OCI-LY1 (cell line): ENCODE data around the gene PRDM15.

Experiments used
- H2AFZ ChIP-seq: fragments of 200-600 bp; sonication (generic), shearing (Covaris generic); 2 replicates; pipeline ENCODE4 v1.6.0; 2014; ENCODE audit warnings: antibody characterized with exemption, mild to moderate bottlenecking, low read length
- H3F3A ChIP-seq: fragments of 200-600 bp; sonication (generic), shearing (Covaris generic); 2 replicates; pipeline ENCODE4 v1.6.0; 2014; ENCODE audit warnings: mild to moderate bottlenecking, antibody characterized with exemption, low read length, moderate library complexity; ENCODE audit not compliant: insufficient read depth
- H3K27ac ChIP-seq: fragments of 200-600 bp; sonication (generic); 2 replicates; pipeline ENCODE4 v1.5.1; 2014; ENCODE audit warnings: low read length, mixed run types, mild to moderate bottlenecking, low read depth; ENCODE audit not compliant: poor library complexity, severe bottlenecking
- H3K27me3 ChIP-seq: fragments of 200-600 bp; sonication (generic); 2 replicates; pipeline ENCODE4 v1.6.0; 2014; ENCODE audit warnings: antibody characterized with exemption, mild to moderate bottlenecking, low read length, moderate library complexity; ENCODE audit not compliant: insufficient read depth
- H3K36me3 ChIP-seq: fragments of 200-600 bp; sonication (generic); 2 replicates; pipeline ENCODE4 v1.6.1; 2014; ENCODE audit warnings: mild to moderate bottlenecking, antibody characterized with exemption, low read length, moderate library complexity, mixed read lengths; ENCODE audit not compliant: insufficient read depth
- H3K4me1 ChIP-seq: fragments of 200-600 bp; sonication (generic); 2 replicates; pipeline ENCODE4 v1.5.1; 2014; ENCODE audit warnings: mild to moderate bottlenecking, low read length, moderate library complexity; ENCODE audit not compliant: insufficient read depth, severe bottlenecking
- H3K4me2 ChIP-seq: fragments of 200-600 bp; sonication (generic), shearing (Covaris generic); 2 replicates; pipeline ENCODE4 v1.6.1; 2014; ENCODE audit warnings: low read length
- H3K4me3 ChIP-seq: fragments of 200-600 bp; sonication (generic); 2 replicates; pipeline ENCODE4 v1.5.1; 2014; ENCODE audit warnings: low read length, low read depth, mild to moderate bottlenecking, mixed read lengths; ENCODE audit not compliant: poor library complexity, severe bottlenecking
- H3K79me2 ChIP-seq: fragments of 200-600 bp; shearing (Covaris generic); 2 replicates; pipeline ENCODE4 v1.6.1; 2016; ENCODE audit warnings: mixed run types, low read length, mixed read lengths; ENCODE audit not compliant: insufficient read depth
- H3K9ac ChIP-seq: fragments of 200-600 bp; sonication (generic), shearing (Covaris generic); 2 replicates; pipeline ENCODE4 v1.6.1; 2014; ENCODE audit warnings: mild to moderate bottlenecking, low read length, mixed read lengths
- H3K9me2 ChIP-seq: fragments of 200-600 bp; sonication (generic), shearing (Covaris generic); 2 replicates; pipeline ENCODE4 v1.6.1; 2014; ENCODE audit warnings: low read depth, mild to moderate bottlenecking, low read length, mixed read lengths
- H3K9me3 ChIP-seq: fragments of 200-600 bp; shearing (Covaris generic); 2 replicates; pipeline ENCODE4 v1.6.1; 2014; ENCODE audit warnings: low read length, mixed read lengths
- H4K20me1 ChIP-seq: fragments of 200-600 bp; sonication (generic), shearing (Covaris generic); 2 replicates; pipeline ENCODE4 v1.6.0; 2016; ENCODE audit warnings: mild to moderate bottlenecking, low read length; ENCODE audit not compliant: insufficient read depth
- EZH2 ChIP-seq: fragments of 200-600 bp; sonication (generic), shearing (Covaris generic); IDR thresholded peaks from 2 replicates; pipeline ENCODE4 v1.8.0; 2017; ENCODE audit warnings: borderline replicate concordance, mixed run types, mild to moderate bottlenecking, antibody characterized with exemption, low read length, moderate library complexity, mixed read lengths
- TF ChIP-seq, protein P1 (sequence below): fragments of 200-600 bp; sonication (generic), shearing (Covaris generic); IDR thresholded peaks from 2 replicates; pipeline ENCODE4 v1.5.1; 2017; ENCODE audit warnings: mild to moderate bottlenecking, antibody characterized with exemption, low read length, moderate library complexity, mixed read lengths

PRDM15 gene

DNA sequence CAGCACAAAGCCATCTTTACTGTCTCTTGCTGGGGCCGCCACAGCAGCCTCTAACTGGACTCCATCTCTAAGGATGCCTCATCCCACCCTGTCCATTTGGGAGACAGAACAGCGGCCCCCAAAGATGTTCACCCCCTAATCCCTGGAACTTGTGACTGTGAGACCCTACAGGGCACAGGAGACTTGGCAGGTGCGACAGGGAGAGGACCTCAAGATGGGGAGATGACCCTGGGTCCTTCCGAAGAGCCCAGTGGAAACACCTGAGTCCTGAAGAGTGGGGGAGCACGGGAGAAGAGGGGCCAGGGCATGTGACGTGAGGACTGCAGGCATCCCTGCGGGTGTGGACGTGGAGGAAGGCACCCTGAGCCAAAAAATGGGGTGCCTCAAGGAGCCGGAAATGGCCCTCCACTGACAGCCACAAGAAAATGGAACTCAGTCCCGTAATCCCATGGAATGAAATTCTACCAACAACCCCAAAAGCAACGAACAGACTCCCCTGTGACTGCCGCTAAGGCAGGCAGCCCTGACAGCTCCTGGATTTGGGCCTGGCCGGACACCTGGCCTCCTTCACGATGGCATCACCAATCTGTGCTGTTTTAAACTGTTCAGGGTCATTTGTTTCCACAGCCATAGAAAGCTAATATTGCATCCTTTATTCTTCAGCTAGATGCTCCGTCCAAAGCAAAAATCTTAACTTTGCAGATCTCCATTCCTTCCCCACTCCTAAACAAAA lies 40.7 kb upstream of the PRDM15 start:
- H3K27me3 ChIP-seq: no peaks in the 10 kb centered on the region
- H3K9ac ChIP-seq: no peak overlapping the region
- no peaks in the 10 kb centered on the region for H3K9me2 ChIP-seq
- H4K20me1 ChIP-seq: no peaks in the 10 kb centered on the region
- H3K4me2 ChIP-seq: no peak overlapping the region
- peaks cover 25% of the 10 kb centered on the region for H3K4me1 ChIP-seq
- H3K36me3 ChIP-seq: no peaks in the 10 kb centered on the region; the same call in 1 of the 2 replicates
- TF ChIP-seq EZH2: no peak
- TF ChIP-seq, protein P1, sequence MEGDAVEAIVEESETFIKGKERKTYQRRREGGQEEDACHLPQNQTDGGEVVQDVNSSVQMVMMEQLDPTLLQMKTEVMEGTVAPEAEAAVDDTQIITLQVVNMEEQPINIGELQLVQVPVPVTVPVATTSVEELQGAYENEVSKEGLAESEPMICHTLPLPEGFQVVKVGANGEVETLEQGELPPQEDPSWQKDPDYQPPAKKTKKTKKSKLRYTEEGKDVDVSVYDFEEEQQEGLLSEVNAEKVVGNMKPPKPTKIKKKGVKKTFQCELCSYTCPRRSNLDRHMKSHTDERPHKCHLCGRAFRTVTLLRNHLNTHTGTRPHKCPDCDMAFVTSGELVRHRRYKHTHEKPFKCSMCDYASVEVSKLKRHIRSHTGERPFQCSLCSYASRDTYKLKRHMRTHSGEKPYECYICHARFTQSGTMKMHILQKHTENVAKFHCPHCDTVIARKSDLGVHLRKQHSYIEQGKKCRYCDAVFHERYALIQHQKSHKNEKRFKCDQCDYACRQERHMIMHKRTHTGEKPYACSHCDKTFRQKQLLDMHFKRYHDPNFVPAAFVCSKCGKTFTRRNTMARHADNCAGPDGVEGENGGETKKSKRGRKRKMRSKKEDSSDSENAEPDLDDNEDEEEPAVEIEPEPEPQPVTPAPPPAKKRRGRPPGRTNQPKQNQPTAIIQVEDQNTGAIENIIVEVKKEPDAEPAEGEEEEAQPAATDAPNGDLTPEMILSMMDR: no peak
- H2AFZ ChIP-seq: no peak overlapping the region
- no peaks in the 10 kb centered on the region for H3K9me3 ChIP-seq
- no peak overlapping the region for H3K27ac ChIP-seq
- no peak overlapping the region for H3K4me3 ChIP-seq
- H3K79me2 ChIP-seq: no peaks in the 10 kb centered on the region
- H3F3A ChIP-seq: no peaks in the 10 kb centered on the region

DNA sequence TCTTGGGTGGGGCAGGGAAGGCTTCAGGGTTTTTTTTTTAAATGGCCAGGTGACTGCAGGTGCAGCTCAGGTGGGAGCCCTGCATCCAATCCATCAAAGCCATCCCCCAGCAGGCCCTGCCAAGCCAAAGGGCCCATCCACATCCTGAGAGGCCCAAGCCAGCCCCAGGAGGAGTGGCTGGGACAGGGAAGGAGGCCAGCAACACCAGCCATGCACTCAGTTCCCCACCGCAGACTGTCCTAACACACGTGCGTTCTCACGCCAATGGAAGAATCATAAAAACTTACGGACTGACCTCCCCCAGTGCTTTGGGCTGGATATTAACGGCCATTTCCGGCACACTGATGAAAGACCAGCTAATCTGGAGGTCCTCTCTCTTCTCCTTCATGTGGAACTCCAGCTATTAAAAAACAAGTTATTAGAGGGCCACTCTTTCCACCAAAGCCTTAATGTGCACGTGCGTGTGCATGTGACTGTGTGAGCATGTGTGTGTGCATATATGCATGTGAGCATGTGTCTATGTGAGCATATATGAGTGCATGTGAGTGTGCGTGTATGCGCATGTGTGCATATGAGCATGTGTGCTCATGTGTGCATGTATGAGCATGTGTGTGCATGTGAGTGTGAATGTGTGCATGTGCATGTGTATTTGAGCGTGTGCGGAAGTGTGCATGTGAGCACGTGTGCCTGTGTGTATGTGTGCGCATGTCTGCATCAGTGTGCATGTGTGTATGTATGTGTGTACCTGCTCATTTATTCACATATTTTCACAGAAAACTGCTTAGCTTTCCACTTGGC lies 39.6 kb upstream of the PRDM15 start:
- no peaks in the 10 kb centered on the region for H4K20me1 ChIP-seq
- no peak overlapping the region for H3K27ac ChIP-seq
- no peaks in the 10 kb centered on the region for H3K9me3 ChIP-seq
- H3K9me2 ChIP-seq: no peaks in the 10 kb centered on the region
- no peak overlapping the region for H2AFZ ChIP-seq
- H3F3A ChIP-seq: no peaks in the 10 kb centered on the region
- H3K27me3 ChIP-seq: no peaks in the 10 kb centered on the region
- H3K4me3 ChIP-seq: no peak overlapping the region
- no peak overlapping the region for H3K4me2 ChIP-seq
- no peaks in the 10 kb centered on the region; the same call in 1 of the 2 replicates for H3K36me3 ChIP-seq
- H3K4me1 ChIP-seq: peaks cover 16% of the 10 kb centered on the region
- TF ChIP-seq, protein P1: no peak
- TF ChIP-seq EZH2: no peak
- H3K9ac ChIP-seq: no peak overlapping the region
- no peaks in the 10 kb centered on the region for H3K79me2 ChIP-seq

DNA sequence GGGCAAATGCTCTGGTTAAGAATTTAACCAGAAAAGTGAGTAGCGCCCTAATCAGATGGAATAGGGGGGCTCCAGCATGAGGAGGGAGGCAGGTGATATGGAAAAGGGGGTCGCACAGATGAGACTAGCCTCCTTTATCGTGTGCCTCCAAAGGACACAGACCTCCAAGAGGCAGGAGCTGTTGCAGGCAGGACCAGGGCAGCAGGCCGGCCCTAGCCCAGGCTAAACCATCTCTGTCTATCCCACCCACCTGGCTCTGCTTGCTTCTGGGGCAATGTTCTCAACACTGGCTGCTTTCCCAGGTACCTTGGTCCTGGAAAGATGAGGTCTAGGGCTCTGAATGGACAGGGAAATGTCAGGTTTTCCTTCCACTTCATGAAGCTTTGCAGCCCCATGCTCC lies 38.4 kb upstream of the PRDM15 start:
- Histone ChIP-seq H3K9me3 (no peaks in the 10 kb centered on the region), H3K36me3 (no peaks in the 10 kb centered on the region; the same call in 1 of the 2 replicates), H2AFZ (no peak overlapping the region), H3K4me3 (no peak overlapping the region), H3K4me1 (peaks cover 16% of the 10 kb centered on the region), H3K4me2 (no peak overlapping the region), H3K9me2 (no peaks in the 10 kb centered on the region), H3K27me3 (no peaks in the 10 kb centered on the region), H3F3A (no peaks in the 10 kb centered on the region), H3K79me2 (no peaks in the 10 kb centered on the region), H3K27ac (no peak overlapping the region), H3K9ac (no peak overlapping the region), H4K20me1 (no peaks in the 10 kb centered on the region)
- TF ChIP-seq, protein P1: no peak
- no peak for TF ChIP-seq EZH2
